AG04449 (cell line): ENCODE data around the gene ZNF341.

Experiments
- CTCF ChIA-PET: fragments of 350-600 bp; formaldehyde crosslinking; extraction: SDS; loops from one replicate; lab custom pipeline; 2021; ENCODE audit warnings: antibody characterized with exemption; lab: Yijun Ruan, JAX
- POLR2A ChIA-PET: fragments of 400-600, 350-600 bp; formaldehyde crosslinking; extraction: SDS; loops from one replicate; lab custom pipeline; 2020; ENCODE audit warnings: antibody characterized with exemption, inconsistent platforms; lab: Yijun Ruan, JAX
- DNase-seq: peaks from one replicate; pipeline ENCODE4 v3.0.0-alpha.2; 2010; ENCODE audit warnings: low read depth, low spot score
- H3K4me3 ChIP-seq: 2 replicates; pipeline ENCODE4 v1.5.1; 2011; ENCODE audit warnings: low read depth, mild to moderate bottlenecking, control low read depth, low read length
- TF ChIP-seq, protein P1 (sequence below): IDR thresholded peaks from one replicate; pipeline ENCODE4 v1.5.1; 2011; ENCODE audit warnings: mild to moderate bottlenecking, moderate library complexity, low read length, control low read depth, inconsistent platforms; ENCODE audit not compliant: insufficient read depth; ENCODE audit errors: missing control alignments

The ZNF341 gene

DNA sequence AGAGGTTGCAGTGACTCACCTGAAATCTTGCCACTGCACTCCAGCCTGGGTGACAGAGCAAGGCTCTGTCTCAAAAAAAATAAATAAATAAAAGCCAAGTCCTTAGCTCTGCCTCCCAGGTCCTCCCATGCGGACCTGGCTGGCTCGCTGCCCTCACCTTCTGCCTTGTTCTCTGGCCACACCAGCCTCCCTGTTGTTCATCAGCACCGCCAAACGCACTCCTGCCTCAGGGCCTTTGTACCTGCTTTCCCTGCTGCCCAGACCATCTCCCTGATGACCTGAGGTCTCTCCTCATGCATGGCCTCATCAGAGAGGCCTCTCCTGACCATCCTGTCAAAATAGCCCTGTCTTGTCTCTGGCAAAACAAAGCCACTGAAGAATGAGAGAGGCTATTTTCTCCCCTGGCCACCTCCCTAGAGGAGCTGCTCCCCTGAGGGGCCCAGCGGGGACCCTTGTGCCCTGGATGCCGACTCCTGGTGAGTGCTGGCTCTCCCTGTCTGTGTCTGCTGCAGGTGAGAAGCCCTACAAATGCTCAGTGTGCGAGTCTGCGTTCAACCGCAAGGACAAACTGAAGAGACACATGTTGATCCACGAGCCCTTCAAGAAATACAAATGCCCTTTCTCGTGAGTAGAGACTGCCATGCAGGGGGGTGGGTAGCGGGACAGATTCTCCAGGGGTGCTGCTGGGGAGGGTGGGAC is 56.7 kb downstream of the ZNF341 start:
- DNase-seq: no peak
- POLR2A ChIA-PET: no interaction called here
- CTCF ChIA-PET: interaction anchor here (1.1 to 1.5 kb wide), 2 partner anchors 22 to 282 kb away, joined by 3 to 5 read pairs; no protein-coding TSS in a partner anchor
- TF ChIP-seq, protein P1, sequence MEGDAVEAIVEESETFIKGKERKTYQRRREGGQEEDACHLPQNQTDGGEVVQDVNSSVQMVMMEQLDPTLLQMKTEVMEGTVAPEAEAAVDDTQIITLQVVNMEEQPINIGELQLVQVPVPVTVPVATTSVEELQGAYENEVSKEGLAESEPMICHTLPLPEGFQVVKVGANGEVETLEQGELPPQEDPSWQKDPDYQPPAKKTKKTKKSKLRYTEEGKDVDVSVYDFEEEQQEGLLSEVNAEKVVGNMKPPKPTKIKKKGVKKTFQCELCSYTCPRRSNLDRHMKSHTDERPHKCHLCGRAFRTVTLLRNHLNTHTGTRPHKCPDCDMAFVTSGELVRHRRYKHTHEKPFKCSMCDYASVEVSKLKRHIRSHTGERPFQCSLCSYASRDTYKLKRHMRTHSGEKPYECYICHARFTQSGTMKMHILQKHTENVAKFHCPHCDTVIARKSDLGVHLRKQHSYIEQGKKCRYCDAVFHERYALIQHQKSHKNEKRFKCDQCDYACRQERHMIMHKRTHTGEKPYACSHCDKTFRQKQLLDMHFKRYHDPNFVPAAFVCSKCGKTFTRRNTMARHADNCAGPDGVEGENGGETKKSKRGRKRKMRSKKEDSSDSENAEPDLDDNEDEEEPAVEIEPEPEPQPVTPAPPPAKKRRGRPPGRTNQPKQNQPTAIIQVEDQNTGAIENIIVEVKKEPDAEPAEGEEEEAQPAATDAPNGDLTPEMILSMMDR: no peak
- H3K4me3 ChIP-seq: no peak overlapping the region

- POLR2A ChIA-PET: no interaction called here
These were observed 57.5 kb downstream of the ZNF341 start for GRCh38 chr20:33789109-33789857.

GRCh38 chr20:33789858-33790182 is 58.0 kb downstream of the ZNF341 start:
- POLR2A ChIA-PET: no interaction called here
- TF ChIP-seq, protein P1: no peak
- DNase-seq: no peak
- CTCF ChIA-PET: interaction anchor here (0.9 to 1.5 kb wide), 4 partner anchors 8 to 20 kb away, joined by 3 to 5 read pairs (median 4); no protein-coding TSS in a partner anchor
- no peak overlapping the region for H3K4me3 ChIP-seq

More at GRCh38 chr20:33789109-33789857, 57.5 kb downstream of the ZNF341 start:
- TF ChIP-seq, protein P1: no peak
- CTCF ChIA-PET: interaction anchor here (0.9 to 1.5 kb wide), 5 partner anchors 9 to 281 kb away, joined by 3 to 5 read pairs (median 4); no protein-coding TSS in a partner anchor
- H3K4me3 ChIP-seq: no peak overlapping the region
- peak; percentile 83 for DNase-seq

DNA sequence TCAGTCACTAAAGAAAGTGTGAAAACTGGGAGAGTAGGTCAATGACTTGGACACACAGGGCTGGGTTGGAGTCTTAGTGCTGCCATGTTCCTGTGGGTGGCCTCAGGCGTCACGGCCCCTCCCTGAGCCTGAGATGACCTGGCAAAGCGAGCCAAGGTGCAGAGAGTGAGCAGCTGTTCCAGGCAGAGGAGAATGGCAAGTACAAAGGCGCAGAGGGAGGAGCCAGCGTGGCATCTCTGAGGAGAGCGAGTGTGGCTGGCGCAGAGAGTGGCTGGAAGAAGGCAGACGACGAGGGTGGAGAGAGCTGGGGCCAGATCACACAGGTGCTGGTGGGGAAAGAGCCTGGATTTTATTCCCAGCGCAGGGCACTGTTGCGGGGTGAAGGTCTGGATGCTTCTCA is 58.8 kb downstream of the ZNF341 start:
- TF ChIP-seq, protein P1: no peak
- no peak for DNase-seq
- no peak overlapping the region for H3K4me3 ChIP-seq
- POLR2A ChIA-PET: no interaction called here
- CTCF ChIA-PET: interaction anchor here (0.9 to 4.5 kb wide), 3 partner anchors 7 to 34 kb away, joined by 3 to 47 read pairs (median 4); no protein-coding TSS in a partner anchor

- ChIA-PET CTCF (interaction anchor here (1.0 to 4.5 kb wide), 5 partner anchors 12 to 277 kb away, joined by 3 to 47 read pairs (median 5); no protein-coding TSS in a partner anchor), POLR2A (interaction anchor here (1.8 kb wide), 1 partner anchor 20 kb away, joined by 4 read pairs; the partner anchor contains the start of gene CHMP4B)
- DNase-seq: no peak
- TF ChIP-seq, protein P1: no peak
- H3K4me3 ChIP-seq: no peak overlapping the region
These were observed 59.2 kb downstream of the ZNF341 start for GRCh38 chr20:33791021-33791420.
